Measurements from ENCODE around the gene SFSWAP.

SFSWAP gene

DNA sequence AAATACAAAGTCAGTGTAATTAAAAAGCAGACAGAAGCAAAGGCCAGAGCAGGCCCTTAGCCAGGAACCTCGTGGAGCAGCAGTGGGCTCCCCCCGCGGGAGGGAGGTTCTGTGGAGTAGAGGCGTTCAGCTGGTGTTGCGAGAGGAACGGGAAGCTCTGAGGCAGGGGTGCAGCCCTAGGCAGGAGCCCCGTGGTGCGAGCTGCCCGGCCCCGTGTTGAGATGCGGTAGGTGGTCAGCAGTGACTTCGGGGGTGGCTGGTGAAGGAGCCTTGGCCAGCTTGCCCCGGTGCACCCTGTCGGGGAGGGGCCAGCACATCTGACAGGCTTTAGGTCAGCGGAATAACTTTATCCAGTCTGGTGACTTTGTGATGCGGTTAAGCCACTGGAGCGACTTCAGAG, 46.2 kb downstream of the SFSWAP start:
- ATAC-seq, result no peak
- TF ChIP-seq, protein P1, sequence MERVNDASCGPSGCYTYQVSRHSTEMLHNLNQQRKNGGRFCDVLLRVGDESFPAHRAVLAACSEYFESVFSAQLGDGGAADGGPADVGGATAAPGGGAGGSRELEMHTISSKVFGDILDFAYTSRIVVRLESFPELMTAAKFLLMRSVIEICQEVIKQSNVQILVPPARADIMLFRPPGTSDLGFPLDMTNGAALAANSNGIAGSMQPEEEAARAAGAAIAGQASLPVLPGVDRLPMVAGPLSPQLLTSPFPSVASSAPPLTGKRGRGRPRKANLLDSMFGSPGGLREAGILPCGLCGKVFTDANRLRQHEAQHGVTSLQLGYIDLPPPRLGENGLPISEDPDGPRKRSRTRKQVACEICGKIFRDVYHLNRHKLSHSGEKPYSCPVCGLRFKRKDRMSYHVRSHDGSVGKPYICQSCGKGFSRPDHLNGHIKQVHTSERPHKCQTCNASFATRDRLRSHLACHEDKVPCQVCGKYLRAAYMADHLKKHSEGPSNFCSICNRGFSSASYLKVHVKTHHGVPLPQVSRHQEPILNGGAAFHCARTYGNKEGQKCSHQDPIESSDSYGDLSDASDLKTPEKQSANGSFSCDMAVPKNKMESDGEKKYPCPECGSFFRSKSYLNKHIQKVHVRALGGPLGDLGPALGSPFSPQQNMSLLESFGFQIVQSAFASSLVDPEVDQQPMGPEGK (CRISPR knock-in tag; IDR thresholded peaks at IDR 0.05; ENCODE audit: borderline replicate concordance), result no peak
- TF ChIP-seq PPARA (CRISPR knock-in tag; IDR thresholded peaks at IDR 0.05; ENCODE audit: borderline replicate concordance) (no peak), CSDC2 (CRISPR knock-in tag; IDR thresholded peaks at IDR 0.05) (no peak), ZFP30 (CRISPR knock-in tag; IDR thresholded peaks at IDR 0.05) (no peak), ESRRG (CRISPR knock-in tag; IDR thresholded peaks at IDR 0.05) (no peak), TOX (CRISPR knock-in tag; IDR thresholded peaks at IDR 0.05; ENCODE audit: borderline replicate concordance) (no peak), ZNF70 (CRISPR knock-in tag; IDR thresholded peaks at IDR 0.05) (no peak), SNAI2 (CRISPR knock-in tag; IDR thresholded peaks at IDR 0.05) (no peak), BACH2 (CRISPR knock-in tag; IDR thresholded peaks at IDR 0.05; ENCODE audit: borderline replicate concordance) (no peak), ZFP3 (CRISPR knock-in tag; IDR thresholded peaks at IDR 0.05) (no peak)

DNA sequence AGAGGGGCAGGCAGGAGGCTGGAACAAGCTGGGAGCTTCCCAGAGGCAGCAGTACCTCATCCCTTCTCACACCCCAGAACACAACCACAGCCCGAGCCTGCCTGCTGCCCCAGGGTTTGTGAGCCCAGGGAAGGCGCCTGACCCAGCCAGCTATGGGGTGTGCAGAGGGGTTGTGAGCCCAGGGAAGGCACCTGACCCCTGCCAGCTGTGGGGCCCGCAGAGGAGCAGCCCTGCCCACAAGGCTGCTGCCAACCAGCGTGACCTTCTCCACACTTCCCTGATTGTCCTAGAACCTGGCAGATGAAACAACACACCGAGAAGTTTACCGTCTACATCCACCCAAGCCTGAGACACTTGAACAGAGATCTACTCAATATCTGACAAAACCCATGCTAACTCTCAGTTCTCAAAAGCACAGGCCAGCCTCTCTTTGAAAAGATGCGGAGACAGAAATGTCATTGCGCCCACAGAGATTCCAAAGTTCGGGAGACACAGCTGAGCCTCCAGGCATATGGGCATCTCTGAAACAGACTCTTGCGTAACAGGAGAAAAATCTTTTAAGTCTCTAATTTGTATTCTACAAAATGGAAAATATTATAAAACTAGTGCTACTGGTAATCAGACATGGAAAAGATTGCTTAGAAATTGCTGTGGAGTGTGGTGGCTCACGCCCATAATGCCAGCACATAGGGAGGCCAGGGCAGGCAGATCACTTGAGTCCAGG, 47.3 kb downstream of the SFSWAP start:
- TF ChIP-seq ZFP30 (CRISPR knock-in tag; IDR thresholded peaks at IDR 0.05) (no peak), ZFP3 (CRISPR knock-in tag; IDR thresholded peaks at IDR 0.05) (no peak), GLIS3 (CRISPR knock-in tag; IDR thresholded peaks at IDR 0.05) (no peak), ZC3H10 (CRISPR knock-in tag; IDR thresholded peaks at IDR 0.05) (no peak), PPARA (CRISPR knock-in tag; IDR thresholded peaks at IDR 0.05; ENCODE audit: borderline replicate concordance) (no peak), ZNF8 (CRISPR knock-in tag; IDR thresholded peaks at IDR 0.05) (no peak), TCF4 (CRISPR knock-in tag; IDR thresholded peaks at IDR 0.05; ENCODE audit: borderline replicate concordance) (no peak), BACH2 (CRISPR knock-in tag; IDR thresholded peaks at IDR 0.05; ENCODE audit: borderline replicate concordance) (no peak), TOX (CRISPR knock-in tag; IDR thresholded peaks at IDR 0.05; ENCODE audit: borderline replicate concordance) (no peak), ISL1 (CRISPR knock-in tag; IDR thresholded peaks at IDR 0.05) (no peak), SNAI2 (CRISPR knock-in tag; IDR thresholded peaks at IDR 0.05) (no peak)
- TF ChIP-seq, protein P2, sequence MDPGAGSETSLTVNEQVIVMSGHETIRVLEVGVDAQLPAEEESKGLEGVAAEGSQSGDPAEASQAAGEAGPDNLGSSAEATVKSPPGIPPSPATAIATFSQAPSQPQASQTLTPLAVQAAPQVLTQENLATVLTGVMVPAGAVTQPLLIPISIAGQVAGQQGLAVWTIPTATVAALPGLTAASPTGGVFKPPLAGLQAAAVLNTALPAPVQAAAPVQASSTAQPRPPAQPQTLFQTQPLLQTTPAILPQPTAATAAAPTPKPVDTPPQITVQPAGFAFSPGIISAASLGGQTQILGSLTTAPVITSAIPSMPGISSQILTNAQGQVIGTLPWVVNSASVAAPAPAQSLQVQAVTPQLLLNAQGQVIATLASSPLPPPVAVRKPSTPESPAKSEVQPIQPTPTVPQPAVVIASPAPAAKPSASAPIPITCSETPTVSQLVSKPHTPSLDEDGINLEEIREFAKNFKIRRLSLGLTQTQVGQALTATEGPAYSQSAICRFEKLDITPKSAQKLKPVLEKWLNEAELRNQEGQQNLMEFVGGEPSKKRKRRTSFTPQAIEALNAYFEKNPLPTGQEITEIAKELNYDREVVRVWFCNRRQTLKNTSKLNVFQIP (CRISPR knock-in tag; IDR thresholded peaks at IDR 0.05; ENCODE audit: borderline replicate concordance, low read depth), result no peak
- no peak for ATAC-seq

DNA sequence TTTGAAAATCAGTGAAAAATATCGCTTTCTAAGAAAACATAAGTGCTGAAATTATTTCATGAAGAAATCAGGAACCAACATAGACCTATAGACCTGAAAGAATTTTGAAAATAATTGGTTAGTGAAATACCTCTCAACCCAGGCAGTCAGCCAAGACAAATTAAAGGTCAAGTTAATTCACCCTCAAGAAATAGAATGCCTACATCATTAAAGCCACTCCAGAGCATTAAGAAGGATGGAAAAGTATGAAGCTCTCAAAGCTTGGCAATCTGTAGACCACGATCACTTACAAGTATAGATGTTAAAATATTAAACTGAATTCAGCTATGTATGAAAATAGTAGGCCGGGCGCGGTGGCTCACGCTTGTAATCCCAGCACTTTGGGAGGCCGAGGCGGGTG, 48.3 kb downstream of the SFSWAP start:
- no peak for ATAC-seq
- TF ChIP-seq OSR1 (CRISPR knock-in tag; IDR thresholded peaks at IDR 0.05) (no peak), ZNF565 (CRISPR knock-in tag; conservative IDR thresholded peaks at IDR 0.05; ENCODE audit: low read depth) (no peak)

DNA sequence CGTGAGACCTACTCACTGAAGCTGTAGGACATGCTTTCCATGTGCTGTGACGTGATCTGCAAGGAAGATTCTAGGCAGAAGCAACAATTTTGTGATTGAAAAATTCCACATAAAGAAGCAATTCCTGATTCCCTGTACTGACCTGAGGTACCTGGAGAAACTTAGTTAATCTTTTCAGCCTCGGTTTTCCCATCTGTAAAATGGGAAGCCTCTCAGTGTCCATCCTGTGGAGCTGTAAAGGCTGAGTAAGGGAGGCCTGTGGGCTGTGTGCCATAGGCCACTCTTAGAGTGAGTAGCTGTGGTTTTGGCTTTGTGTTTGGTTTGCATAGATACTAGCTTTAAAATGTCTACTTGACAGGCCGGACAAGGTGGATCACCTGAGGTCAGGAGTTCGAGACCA, 50.7 kb downstream of the SFSWAP start:
- TF ChIP-seq TCF4 (CRISPR knock-in tag; IDR thresholded peaks at IDR 0.05; ENCODE audit: borderline replicate concordance) (no peak), PPARA (CRISPR knock-in tag; IDR thresholded peaks at IDR 0.05; ENCODE audit: borderline replicate concordance) (no peak), ZFP3 (CRISPR knock-in tag; IDR thresholded peaks at IDR 0.05) (no peak), ESRRG (CRISPR knock-in tag; IDR thresholded peaks at IDR 0.05) (no peak), SNAI2 (CRISPR knock-in tag; IDR thresholded peaks at IDR 0.05) (no peak), ZC3H10 (CRISPR knock-in tag; IDR thresholded peaks at IDR 0.05) (no peak), ZFP30 (CRISPR knock-in tag; IDR thresholded peaks at IDR 0.05) (no peak), CSDC2 (CRISPR knock-in tag; IDR thresholded peaks at IDR 0.05) (no peak), RARB (CRISPR knock-in tag; IDR thresholded peaks at IDR 0.05) (no peak), ARNTL (CRISPR knock-in tag; IDR thresholded peaks at IDR 0.05; ENCODE audit: borderline replicate concordance, low read depth) (no peak)
- TF ChIP-seq, protein P1 (CRISPR knock-in tag; IDR thresholded peaks at IDR 0.05; ENCODE audit: borderline replicate concordance), result no peak
- TF ChIP-seq, protein P3, sequence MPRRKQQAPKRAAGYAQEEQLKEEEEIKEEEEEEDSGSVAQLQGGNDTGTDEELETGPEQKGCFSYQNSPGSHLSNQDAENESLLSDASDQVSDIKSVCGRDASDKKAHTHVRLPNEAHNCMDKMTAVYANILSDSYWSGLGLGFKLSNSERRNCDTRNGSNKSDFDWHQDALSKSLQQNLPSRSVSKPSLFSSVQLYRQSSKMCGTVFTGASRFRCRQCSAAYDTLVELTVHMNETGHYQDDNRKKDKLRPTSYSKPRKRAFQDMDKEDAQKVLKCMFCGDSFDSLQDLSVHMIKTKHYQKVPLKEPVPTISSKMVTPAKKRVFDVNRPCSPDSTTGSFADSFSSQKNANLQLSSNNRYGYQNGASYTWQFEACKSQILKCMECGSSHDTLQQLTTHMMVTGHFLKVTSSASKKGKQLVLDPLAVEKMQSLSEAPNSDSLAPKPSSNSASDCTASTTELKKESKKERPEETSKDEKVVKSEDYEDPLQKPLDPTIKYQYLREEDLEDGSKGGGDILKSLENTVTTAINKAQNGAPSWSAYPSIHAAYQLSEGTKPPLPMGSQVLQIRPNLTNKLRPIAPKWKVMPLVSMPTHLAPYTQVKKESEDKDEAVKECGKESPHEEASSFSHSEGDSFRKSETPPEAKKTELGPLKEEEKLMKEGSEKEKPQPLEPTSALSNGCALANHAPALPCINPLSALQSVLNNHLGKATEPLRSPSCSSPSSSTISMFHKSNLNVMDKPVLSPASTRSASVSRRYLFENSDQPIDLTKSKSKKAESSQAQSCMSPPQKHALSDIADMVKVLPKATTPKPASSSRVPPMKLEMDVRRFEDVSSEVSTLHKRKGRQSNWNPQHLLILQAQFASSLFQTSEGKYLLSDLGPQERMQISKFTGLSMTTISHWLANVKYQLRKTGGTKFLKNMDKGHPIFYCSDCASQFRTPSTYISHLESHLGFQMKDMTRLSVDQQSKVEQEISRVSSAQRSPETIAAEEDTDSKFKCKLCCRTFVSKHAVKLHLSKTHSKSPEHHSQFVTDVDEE (CRISPR knock-in tag; IDR thresholded peaks at IDR 0.05), result no peak
- TF ChIP-seq, protein P2 (CRISPR knock-in tag; IDR thresholded peaks at IDR 0.05; ENCODE audit: borderline replicate concordance, low read depth), result no peak
- TF ChIP-seq, protein P4, sequence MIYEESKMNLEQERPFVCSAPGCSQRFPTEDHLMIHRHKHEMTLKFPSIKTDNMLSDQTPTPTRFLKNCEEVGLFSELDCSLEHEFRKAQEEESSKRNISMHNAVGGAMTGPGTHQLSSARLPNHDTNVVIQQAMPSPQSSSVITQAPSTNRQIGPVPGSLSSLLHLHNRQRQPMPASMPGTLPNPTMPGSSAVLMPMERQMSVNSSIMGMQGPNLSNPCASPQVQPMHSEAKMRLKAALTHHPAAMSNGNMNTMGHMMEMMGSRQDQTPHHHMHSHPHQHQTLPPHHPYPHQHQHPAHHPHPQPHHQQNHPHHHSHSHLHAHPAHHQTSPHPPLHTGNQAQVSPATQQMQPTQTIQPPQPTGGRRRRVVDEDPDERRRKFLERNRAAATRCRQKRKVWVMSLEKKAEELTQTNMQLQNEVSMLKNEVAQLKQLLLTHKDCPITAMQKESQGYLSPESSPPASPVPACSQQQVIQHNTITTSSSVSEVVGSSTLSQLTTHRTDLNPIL (CRISPR knock-in tag; IDR thresholded peaks at IDR 0.05; ENCODE audit: low read depth), result no peak
- no peak for ATAC-seq

Measured in SK-N-SH treated with all-trans-retinoic acid at 6 μM for 48 hours (cell line).